HG03521 (cell line): ENCODE data around the gene DOK5.

ENCODE experiments used
- ATAC-seq: cut with Tn5 transposase; IDR thresholded peaks from one replicate; pipeline ENCODE4 v1.9.1; 2021; ENCODE audit warnings: mild to moderate bottlenecking, moderate library complexity; ENCODE audit not compliant: unreplicated experiment

Gene DOK5

DNA sequence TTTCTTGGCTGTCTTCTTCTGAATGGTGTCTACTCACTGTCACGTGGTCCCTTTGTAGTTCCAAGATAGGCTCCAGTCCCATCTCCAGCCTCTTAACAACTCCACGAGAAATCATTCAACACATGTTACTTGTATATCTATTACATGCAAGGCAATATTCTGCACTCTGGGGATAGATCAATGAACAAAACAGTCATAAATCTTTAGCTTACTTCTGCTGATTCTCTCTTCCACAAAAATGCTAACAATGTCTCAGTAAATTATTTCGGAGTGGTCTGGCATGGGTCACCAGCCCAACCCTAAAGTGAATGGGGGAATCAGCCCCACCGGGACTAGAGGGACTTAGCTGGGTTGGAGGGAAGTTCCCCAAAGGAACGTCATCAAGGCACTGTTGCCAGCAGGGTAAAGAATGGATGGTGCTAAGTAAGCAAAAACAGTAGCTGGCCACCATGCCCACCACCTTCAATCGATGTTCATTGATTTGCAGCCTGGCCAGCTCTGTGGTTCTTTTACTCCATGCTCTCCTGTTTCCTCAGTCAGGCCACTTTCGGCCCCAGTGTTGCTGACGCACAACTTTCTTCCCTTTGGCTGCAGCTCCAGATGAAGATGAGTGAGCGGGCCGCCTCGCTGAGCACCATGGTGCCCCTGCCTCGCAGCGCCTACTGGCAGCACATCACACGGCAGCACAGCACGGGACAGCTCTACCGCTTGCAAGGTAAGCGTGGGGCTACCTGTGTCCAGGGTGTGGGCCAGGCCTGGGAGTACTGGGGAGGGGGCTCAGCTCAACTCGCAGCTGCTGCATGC, 167.7 kb downstream of the DOK5 start:
- ATAC-seq = no peak

- no peak for ATAC-seq
Observed at GRCh38 chr20:54643761-54644160, 168.4 kb downstream of the DOK5 start.

DNA sequence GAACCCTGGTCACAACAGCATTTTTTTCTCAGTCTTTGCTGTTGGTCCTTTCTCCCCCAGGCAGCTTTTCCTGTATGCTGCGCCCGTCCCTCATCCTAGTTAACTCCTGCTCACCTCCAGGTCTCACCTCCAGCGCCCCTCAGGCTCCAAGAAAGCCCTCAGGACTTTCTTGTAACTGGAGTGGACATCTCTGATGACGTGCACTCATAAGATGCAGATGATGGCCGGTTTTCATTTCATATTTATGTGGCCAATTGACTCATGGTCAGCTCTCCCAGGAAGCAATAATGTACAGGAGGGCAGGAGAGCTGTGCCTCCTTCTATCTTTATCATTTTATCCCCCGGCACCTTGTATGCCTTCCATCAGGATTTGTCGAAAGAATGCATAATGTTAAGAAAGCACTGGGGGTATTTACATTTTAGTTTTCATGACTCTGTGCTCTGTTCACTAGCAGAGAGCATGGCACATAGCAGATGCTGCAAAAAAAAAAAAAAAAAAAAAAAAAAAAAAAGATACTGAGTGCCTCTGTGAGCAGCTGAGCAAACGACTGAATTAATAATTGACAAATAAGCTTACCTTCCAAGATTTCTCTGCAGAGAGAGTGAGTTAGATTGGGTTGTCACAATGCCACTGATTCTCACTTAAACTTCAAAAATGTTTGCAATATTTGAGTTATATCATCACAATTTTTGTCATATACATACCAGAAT, 170.2 kb downstream of the DOK5 start:
- ATAC-seq = no peak

GRCh38 chr20:54646156-54646517, 170.7 kb downstream of the DOK5 start:
- ATAC-seq = no peak

DNA sequence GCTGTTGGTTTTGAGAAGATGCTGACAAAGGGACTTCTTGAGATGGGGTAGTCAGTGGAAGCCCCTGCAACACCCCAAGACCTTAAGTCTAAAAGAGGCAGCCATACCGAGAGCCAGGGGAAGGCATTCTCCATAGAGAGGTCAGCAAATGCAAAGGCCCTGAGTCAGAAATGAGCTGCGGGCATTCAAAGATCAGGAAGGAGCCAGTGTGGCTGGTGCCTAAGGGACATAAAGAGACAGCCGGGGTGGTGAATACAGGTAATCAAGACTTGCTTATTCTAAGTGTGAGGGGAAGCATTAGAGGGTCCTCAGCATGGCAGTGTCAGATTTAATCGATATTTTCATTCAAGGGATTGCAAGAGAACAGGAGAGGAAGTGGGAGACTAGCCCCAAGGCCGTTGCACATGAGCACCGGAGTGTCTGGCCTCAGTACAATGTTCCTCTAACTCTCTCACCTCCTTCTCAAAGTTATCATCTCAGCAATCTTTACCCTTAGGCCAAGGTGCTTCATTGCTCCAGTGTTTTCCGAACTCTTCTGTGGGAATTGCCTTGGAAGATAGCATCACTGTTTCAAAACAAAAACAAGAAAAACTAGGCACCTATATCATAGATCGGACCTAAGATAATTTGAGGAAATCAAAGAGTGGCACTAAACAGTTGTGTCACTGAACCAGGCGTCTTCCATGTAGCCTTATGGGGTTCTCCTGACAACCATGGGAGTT, 173.2 kb downstream of the DOK5 start:
- ATAC-seq = no peak

DNA sequence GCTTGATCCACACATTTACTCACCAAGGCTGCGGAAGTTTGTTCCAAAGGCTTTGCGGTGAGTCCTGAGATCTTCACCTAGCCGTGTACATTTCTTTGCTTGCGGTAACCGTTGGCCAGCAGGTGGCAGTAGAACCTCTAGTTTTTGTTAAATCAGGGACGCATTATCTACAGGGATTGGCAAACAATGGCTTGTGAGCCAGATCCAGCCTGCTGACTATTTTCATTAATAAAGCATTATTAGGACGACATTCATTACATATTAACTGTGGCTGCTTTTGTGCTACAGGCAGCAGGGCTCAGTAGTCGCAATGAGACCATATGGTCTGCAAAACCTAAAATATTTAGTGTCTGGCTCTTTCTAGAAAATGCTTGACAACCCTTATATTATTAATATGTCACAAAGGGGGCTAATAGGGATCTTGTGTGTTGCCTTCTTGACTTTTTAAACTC, 174.1 kb downstream of the DOK5 start:
- no peak for ATAC-seq

DNA sequence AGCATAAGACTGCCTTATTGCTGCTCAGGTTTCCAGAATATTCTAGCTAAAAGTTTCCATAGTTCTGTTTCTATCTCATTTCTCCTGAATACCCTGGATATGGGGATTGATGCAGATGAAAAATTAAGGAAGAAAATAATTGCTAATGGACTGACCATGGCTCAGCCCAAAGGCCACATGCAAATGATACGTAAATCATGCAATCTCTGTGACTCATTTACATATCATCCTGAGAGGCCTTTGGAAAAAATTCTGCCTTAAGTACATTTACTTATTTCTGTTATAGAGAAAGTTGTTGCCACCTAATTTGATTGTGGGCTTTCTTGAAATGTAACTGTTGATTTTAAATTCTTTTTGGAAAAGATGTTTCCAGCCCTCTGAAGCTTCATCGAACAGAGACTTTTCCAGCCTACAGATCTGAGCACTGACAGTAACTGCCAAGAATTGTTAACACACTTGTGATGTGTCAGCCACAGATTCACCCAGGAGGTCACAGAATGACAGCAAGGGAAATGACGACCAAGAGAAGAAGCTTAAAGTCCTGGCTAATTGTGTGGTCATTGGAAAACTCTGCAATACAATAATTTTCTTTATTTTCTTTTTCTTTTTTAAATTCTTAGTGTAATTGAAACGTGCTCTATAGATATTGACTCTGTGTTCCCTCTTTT, 174.8 kb downstream of the DOK5 start:
- no peak for ATAC-seq

GRCh38 chr20:54651252-54651651, 175.9 kb downstream of the DOK5 start:
- ATAC-seq = no peak

DNA sequence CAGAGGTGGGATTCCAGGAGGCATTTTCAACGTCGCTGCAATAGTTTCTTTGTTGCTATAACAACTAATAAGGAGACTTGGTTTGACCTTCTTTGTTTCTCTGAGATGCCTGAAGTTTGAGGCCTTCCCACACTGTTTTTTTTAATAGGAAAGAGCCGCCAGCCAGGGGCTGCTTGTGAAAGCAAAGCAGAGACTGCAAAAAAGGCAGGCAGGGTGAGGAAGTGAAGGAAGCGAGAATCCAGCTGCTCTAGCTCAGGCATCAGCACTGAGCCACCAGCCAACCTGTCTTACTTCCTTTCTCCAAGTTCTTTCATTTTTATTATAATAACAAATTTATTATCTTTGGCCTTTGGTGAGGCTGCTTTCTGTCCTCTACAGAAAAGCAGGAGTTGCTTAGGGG, 179.1 kb downstream of the DOK5 start:
- no peak for ATAC-seq

GRCh38 chr20:54657268-54657826, 182.0 kb downstream of the DOK5 start:
- ATAC-seq = no peak

- no peak for ATAC-seq
Observed at GRCh38 chr20:54658525-54658924, 183.1 kb downstream of the DOK5 start.

DNA sequence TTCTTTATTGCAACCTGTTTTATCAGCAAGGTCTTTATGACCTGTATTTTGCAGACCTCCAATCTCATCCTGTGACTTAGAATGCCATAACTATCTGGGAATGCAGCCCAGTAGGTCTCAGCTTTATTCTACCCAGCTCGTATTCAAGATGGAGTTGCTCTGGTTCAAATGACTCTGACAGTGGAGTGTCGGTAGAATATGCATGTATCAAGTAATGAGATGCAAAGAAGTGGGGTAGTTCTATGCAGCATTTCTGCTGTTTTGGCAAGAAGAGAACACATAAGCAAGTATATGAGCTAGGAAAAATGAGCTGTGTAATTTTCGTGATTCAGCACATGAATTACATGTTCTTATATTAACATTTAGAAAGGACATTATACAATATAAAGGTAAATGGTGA, 185.9 kb downstream of the DOK5 start:
- no peak for ATAC-seq

DNA sequence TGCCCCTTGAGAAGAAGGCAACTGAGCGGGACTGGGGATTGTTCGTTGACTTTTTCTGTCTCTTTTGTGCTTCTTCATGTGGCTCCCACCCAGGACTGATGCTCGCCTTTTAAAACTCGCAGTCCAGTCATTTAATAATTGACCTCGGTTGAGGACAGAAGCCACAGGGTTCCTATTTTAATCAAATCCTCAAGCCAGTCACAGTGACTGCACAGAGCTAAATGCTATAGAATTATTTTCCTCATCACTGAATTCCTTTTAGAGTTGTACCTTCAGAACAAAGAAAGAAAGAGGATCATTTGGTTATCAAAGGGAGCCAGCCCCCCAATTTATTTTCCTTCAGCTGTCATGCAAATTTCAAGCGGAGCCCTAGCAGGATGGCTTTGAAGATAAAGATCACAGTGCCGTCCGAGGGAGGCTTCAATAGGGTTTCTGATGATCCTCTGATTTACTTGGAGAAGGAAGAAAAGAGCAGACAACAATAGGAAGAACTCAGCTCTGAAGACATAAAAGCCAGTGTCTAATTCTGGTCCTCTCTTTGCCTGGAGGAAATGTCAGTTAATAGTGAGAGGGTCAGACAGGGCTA, 186.6 kb downstream of the DOK5 start:
- no peak for ATAC-seq

DNA sequence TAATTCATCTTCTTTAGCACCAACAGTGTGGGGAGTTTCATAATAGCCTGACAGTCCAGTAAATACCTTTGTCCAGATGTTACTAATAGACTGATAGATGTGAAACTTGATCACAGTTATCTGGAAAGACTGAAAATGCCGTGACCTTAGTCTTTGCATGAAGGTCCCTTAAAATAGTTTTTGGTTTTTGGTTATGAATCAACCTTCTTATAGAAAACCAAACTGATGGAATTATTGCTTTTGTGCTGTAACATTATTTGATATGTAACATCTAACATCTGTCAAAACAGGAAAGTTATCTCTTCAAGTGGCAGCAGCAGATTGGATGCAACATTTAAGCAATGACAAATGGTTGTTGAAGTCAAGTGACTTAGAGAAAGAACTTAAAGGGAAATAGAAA, 190.4 kb downstream of the DOK5 start:
- no peak for ATAC-seq

GRCh38 chr20:54668271-54669039, 193.1 kb downstream of the DOK5 start:
- ATAC-seq = peak; percentile 70

DNA sequence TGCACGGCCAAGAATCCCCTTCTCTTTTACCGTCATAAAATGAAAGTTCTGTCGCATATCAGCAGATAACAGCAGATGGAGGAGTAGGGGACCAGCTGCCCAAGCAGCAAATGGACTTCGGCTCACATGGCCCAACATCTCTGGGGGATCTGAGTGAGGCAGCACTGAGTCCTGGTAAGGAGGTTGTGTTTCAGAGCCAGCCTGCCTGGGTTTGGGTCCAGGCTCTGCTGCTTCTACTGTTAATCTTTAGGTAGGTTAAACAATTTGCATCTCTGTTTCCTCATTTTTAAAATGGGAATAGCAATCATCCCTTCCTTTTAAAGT, 193.6 kb downstream of the DOK5 start:
- no peak for ATAC-seq

GRCh38 chr20:54678253-54678652, 202.9 kb downstream of the DOK5 start:
- no peak for ATAC-seq

DNA sequence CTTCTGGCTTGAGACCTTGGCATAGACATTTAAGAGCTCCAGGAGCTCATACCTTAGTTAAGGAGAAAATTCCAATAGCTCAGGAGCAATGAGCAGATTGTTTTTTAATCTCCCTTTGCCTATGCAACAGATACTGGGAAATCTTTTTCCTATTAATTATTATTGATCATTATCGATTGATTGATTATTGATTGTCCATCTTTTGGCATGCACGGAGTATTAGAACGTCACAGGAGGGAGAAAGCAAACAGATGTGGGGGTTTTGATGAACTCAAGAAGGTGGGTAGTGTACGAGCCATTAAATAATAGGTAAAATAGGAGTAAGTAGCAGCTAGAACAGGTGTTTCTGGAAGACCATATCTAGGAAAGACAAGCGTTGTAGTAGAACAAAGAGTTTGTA, 205.0 kb downstream of the DOK5 start:
- no peak for ATAC-seq

DNA sequence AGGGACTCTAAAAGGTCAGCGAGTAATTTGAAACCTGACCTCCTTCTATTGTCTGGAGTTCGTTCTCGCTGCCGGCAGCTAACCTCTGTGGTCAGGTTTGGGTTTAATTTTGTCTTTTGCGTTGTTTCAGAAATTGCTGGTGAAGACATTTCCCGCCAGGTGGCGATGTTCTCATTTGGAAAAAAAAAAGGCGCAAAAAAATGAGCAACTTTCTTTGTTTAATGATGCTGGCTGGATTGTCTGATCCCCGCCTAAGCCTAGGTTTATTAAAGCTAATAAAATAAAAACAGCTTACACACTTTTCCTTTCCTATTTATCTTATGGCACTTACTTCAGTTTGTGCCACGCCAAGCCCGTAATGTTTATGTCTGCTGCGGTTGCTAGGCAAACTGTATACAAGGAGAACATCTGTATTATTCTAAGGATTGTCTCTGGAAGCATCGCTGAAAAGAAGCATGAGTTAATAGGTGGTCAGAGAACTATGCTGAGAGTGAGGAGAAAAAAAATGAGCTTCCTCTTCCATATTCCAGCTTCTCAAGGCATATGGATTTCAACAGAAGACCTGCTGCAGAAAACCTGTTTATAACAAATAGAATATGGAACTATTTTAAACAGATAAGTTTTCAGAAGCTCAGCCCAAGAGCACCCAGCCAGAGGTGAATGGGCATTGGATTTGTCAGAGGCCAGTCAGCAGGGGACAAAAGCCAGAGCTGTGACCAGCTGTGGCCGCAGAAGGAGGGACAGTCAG, 205.7 kb downstream of the DOK5 start:
- ATAC-seq = no peak
